Measurements from ENCODE around the gene HCFC1. TPM values are rescaled to one million over a fixed set of nuclear protein-coding genes. Genes with fewer than 3 reads are reported as not detected.

HCFC1 gene
- total and polyA plus RNA-seq, 9 of the 15 experiments (the other 6 are each of a cell fraction or from before 2014, with no cell fraction given) = 2.8 to 133 (median 17.1) TPM

DNA sequence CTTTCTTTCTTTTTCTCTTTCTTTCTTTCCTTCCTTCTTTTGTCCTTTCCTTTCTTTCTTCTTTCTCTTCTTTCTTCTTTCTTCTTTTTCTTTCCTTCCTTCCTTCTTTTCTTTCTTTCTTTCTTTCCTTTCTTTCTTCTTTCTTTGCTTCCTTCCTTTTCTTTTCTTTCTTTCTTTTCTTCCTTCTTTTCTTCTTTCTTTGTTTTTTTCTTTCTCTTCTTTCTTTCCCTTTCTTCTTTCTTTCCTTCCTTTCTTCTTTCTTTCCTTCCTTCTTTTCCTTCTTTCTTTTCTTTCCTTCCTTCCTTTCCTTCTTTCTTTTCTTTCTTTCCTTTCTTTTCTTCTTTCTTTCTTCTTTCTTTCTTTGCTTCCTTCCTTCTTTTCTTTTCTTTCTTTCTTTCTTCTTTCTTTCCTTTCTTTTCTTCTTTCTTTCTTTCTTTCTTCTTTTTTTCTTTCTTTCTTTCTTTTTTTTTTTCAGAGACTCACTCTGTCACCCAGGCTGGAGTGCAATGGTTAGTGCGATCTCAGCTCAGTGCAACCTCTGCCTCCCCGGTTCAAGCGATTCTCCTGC is 19.5 kb upstream of the HCFC1 start (continued):
- TF ChIP-seq, protein P1, sequence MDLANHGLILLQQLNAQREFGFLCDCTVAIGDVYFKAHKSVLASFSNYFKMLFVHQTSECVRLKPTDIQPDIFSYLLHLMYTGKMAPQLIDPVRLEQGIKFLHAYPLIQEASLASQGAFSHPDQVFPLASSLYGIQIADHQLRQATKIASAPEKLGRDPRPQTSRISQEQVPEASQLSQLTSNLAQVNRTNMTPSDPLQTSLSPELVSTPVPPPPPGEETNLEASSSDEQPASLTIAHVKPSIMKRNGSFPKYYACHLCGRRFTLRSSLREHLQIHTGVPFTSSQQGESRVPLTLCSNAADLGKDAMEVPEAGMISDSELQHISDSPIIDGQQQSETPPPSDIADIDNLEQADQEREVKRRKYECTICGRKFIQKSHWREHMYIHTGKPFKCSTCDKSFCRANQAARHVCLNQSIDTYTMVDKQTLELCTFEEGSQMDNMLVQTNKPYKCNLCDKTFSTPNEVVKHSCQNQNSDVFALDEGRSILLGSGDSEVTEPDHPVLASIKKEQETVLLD (IDR thresholded peaks at IDR 0.05) = peak; percentile 67; the same call in 1 of the 2 replicates
- TF ChIP-seq, protein P2, sequence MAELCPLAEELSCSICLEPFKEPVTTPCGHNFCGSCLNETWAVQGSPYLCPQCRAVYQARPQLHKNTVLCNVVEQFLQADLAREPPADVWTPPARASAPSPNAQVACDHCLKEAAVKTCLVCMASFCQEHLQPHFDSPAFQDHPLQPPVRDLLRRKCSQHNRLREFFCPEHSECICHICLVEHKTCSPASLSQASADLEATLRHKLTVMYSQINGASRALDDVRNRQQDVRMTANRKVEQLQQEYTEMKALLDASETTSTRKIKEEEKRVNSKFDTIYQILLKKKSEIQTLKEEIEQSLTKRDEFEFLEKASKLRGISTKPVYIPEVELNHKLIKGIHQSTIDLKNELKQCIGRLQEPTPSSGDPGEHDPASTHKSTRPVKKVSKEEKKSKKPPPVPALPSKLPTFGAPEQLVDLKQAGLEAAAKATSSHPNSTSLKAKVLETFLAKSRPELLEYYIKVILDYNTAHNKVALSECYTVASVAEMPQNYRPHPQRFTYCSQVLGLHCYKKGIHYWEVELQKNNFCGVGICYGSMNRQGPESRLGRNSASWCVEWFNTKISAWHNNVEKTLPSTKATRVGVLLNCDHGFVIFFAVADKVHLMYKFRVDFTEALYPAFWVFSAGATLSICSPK (IDR thresholded peaks at IDR 0.05; ENCODE audit: borderline replicate concordance) = no peak
- TF ChIP-seq MAFG (tag; conservative IDR thresholded peaks at IDR 0.05) (no peak), ETV5 (CRISPR knock-in tag; IDR thresholded peaks at IDR 0.05; ENCODE audit: low read depth) (no peak), SAP30 (IDR thresholded peaks at IDR 0.05; ENCODE audit: borderline replicate concordance, insufficient read depth, low read depth, low read length, poor library complexity, severe bottlenecking) (no peak), NBN (IDR thresholded peaks at IDR 0.05; ENCODE audit: low read depth) (no peak), THRAP3 (IDR thresholded peaks at IDR 0.05; ENCODE audit: borderline replicate concordance) (peak; percentile 83; the same call in 1 of the 2 replicates), POLR2G (IDR thresholded peaks at IDR 0.05; ENCODE audit: low read depth, low read length) (no peak), NR3C1 (CRISPR knock-in tag; IDR thresholded peaks at IDR 0.05) (no peak)
- TF ChIP-seq, protein P3, sequence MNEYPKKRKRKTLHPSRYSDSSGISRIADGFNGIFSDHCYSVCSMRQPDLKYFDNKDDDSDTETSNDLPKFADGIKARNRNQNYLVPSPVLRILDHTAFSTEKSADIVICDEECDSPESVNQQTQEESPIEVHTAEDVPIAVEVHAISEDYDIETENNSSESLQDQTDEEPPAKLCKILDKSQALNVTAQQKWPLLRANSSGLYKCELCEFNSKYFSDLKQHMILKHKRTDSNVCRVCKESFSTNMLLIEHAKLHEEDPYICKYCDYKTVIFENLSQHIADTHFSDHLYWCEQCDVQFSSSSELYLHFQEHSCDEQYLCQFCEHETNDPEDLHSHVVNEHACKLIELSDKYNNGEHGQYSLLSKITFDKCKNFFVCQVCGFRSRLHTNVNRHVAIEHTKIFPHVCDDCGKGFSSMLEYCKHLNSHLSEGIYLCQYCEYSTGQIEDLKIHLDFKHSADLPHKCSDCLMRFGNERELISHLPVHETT (CRISPR knock-in tag; conservative IDR thresholded peaks at IDR 0.05 in 1 of 2, IDR thresholded peaks at IDR 0.05 in 1 of 2) = no peak
- TF ChIP-seq, protein P4, sequence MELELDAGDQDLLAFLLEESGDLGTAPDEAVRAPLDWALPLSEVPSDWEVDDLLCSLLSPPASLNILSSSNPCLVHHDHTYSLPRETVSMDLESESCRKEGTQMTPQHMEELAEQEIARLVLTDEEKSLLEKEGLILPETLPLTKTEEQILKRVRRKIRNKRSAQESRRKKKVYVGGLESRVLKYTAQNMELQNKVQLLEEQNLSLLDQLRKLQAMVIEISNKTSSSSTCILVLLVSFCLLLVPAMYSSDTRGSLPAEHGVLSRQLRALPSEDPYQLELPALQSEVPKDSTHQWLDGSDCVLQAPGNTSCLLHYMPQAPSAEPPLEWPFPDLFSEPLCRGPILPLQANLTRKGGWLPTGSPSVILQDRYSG (tag; conservative IDR thresholded peaks at IDR 0.05; ENCODE audit: low read depth) = no peak
